Colon (tissue), 2 donors: ENCODE measurements around the gene ZSCAN29.
"Not testable (repeated sequence)": the region's sequence is repeated elsewhere in the genome, so short reads cannot be mapped to it uniquely, and the experiment has no call there.

Experiments used
- FAIRE-seq: peaks from 2 replicates; lab custom pipeline; 2012; peaks lifted over from hg19 to GRCh38; lab: Jason Lieb, UNC
- donor health status: control.
- donor health status: control.

Gene ZSCAN29

GRCh38 chr15:43370975-43371974 is at the start of gene ZSCAN29, which contains the start of gene TUBGCP4:
TSS of gene ZSCAN29 (minus strand) at chr15:43371043. CDS start at chr15:43369913, 1,130 bp downstream.
TSS of gene TUBGCP4 (plus strand) at chr15:43371101. CDS start at chr15:43371355, 254 bp downstream.
- FAIRE-seq: no peak

- no peak for FAIRE-seq
Measured at GRCh38 chr15:43420435-43420834, 49.6 kb upstream of the ZSCAN29 start.

- FAIRE-seq: no peak
Measured at GRCh38 chr15:43414196-43414595, 43.4 kb upstream of the ZSCAN29 start.

GRCh38 chr15:43412096-43412495 is 41.3 kb upstream of the ZSCAN29 start:
- FAIRE-seq: no peak

GRCh38 chr15:43410572-43411214 is 39.9 kb upstream of the ZSCAN29 start:
- FAIRE-seq: no peak

- no peak for FAIRE-seq
Measured at GRCh38 chr15:43408789-43409188, 37.9 kb upstream of the ZSCAN29 start.

- no peak for FAIRE-seq
Measured at GRCh38 chr15:43406808-43407207, 36.0 kb upstream of the ZSCAN29 start.

- FAIRE-seq: no peak
Measured at GRCh38 chr15:43406189-43406588, 35.3 kb upstream of the ZSCAN29 start.

GRCh38 chr15:43404130-43404529 is 33.3 kb upstream of the ZSCAN29 start:
- no peak for FAIRE-seq

GRCh38 chr15:43403616-43404015 is 32.8 kb upstream of the ZSCAN29 start:
- no peak for FAIRE-seq

- FAIRE-seq: no peak
Measured at GRCh38 chr15:43402255-43402654, 31.4 kb upstream of the ZSCAN29 start.

- FAIRE-seq: not testable (repeated sequence)
Measured at GRCh38 chr15:43393592-43393991, 22.7 kb upstream of the ZSCAN29 start.

- FAIRE-seq: no peak
Measured at GRCh38 chr15:43390723-43391122, 19.9 kb upstream of the ZSCAN29 start.

GRCh38 chr15:43383070-43383469 is 12.2 kb upstream of the ZSCAN29 start:
- no peak for FAIRE-seq

- FAIRE-seq: no peak
Measured at GRCh38 chr15:43382310-43382709, 11.5 kb upstream of the ZSCAN29 start.

- no peak for FAIRE-seq
Measured at GRCh38 chr15:43378601-43379000, 7.8 kb upstream of the ZSCAN29 start.

- FAIRE-seq: no peak
Measured at GRCh38 chr15:43376017-43376705, 5.3 kb upstream of the ZSCAN29 start.

- no peak for FAIRE-seq
Measured at GRCh38 chr15:43370310-43370974, 401 bp downstream of the ZSCAN29 start.

- no peak for FAIRE-seq
Measured at GRCh38 chr15:43361313-43361903, 9.4 kb downstream of the ZSCAN29 start.

- no peak for FAIRE-seq
Measured at GRCh38 chr15:43360821-43361220, 10.0 kb downstream of the ZSCAN29 start.

- no peak for FAIRE-seq
Measured at GRCh38 chr15:43352693-43353382, 18.0 kb downstream of the ZSCAN29 start.
